Raji (cell line): ENCODE measurements around the gene KCTD18.

Experiments used
- POLR2A ChIP-seq: IDR thresholded peaks from 2 replicates; pipeline ENCODE4 v1.6.1; 2011; ENCODE audit warnings: low read depth, low read length, control low read depth; ENCODE audit not compliant: insufficient read depth

Gene KCTD18

GRCh38 chr2:200450288-200450687, 59.6 kb downstream of the KCTD18 start:
- TF ChIP-seq POLR2A, result no peak

DNA sequence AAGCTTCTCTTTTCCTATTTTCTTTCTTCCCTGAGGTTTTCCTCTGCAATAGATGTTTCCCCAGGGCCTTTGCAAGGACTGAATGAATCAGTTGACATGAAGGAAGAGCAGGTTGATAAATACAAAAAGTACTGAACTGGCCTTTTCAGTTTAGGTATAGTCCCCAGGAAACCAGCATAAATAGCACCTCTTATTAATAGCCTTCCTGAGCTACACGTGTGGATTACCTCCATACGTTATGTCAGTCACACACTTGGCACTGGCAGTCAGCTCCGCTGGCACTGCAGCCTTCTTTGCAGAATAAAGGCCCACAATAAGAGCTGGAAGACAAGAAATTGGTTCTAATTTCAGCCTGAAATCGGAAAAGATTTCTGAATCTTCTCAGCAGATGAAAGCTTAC, 60.7 kb downstream of the KCTD18 start:
- no peak for TF ChIP-seq POLR2A

DNA sequence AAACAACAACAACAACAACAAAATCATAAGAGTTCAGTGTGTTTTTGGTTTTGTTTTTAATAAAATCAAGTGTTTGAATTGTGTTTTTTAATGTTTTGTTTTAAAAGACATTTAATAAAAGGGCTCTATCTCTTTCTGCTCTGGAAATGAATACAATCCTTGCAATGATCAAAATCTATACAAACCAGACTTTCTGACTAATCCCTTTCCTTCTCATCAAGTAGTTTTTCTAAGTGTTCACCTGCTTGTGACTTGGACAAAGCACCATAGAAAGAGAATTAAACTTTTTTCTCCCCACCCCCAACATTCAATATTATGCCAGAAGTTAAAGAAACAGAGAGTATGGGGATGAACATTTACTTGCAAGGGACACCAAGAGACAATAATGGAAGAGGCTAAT, 61.4 kb downstream of the KCTD18 start:
- TF ChIP-seq POLR2A, result no peak

GRCh38 chr2:200447139-200447855, 62.6 kb downstream of the KCTD18 start:
- no peak for TF ChIP-seq POLR2A

- no peak for TF ChIP-seq POLR2A
Measured at GRCh38 chr2:200446612-200447011, 63.3 kb downstream of the KCTD18 start.

- no peak for TF ChIP-seq POLR2A
Measured at GRCh38 chr2:200445284-200445683, 64.6 kb downstream of the KCTD18 start.

- no peak for TF ChIP-seq POLR2A
Measured at GRCh38 chr2:200444530-200444929, 65.3 kb downstream of the KCTD18 start.

GRCh38 chr2:200443916-200444315, 66.0 kb downstream of the KCTD18 start:
- TF ChIP-seq POLR2A, result no peak

- TF ChIP-seq POLR2A, result no peak
Measured at GRCh38 chr2:200443376-200443775, 66.5 kb downstream of the KCTD18 start.

GRCh38 chr2:200442471-200442870, 67.4 kb downstream of the KCTD18 start:
- no peak for TF ChIP-seq POLR2A

- TF ChIP-seq POLR2A, result no peak
Measured at GRCh38 chr2:200439981-200440380, 69.9 kb downstream of the KCTD18 start.
